CD14-positive monocyte (primary cell): ENCODE measurements around the gene KCNMA1. TPM values are rescaled to one million over a fixed set of nuclear protein-coding genes. Genes with fewer than 3 reads are reported as not detected.

Source experiments
- DNase-seq, 3 donors: peaks; one replicate each; pipeline ENCODE4 v3.0.0-alpha.2; 2011 to 2022
- H2AFZ ChIP-seq: 2 replicates; pipeline ENCODE4 v1.6.0; 2012; ENCODE audit warnings: mild to moderate bottlenecking, low read depth, low read length, inconsistent platforms; ENCODE audit not compliant: insufficient read depth, poor library complexity, severe bottlenecking
- H3K27ac ChIP-seq, 2 donors: 1 replicate in 1 of 2; 2 replicates in 1 of 2; pipeline ENCODE4 v1.5.1; 2012 to 2013; ENCODE audit warnings: low read length in 2 of 2, control low read depth in 1 of 2, inconsistent platforms in 1 of 2, low read depth in 1 of 2, mild to moderate bottlenecking in 1 of 2
- H3K27me3 ChIP-seq, 2 donors: one replicate each; pipeline versions ENCODE4 v1.6.0 to v1.6.1; 2011 to 2013; ENCODE audit warnings: low read length in 2 of 2; ENCODE audit not compliant: control insufficient read depth in 2 of 2, insufficient read depth in 2 of 2
- H3K36me3 ChIP-seq, 2 donors: replicated peaks in 1 of 2; 1 replicate in 1 of 2; 2 replicates in 1 of 2; pipeline versions ENCODE4 v1.5.1 to v1.6.1; 2012 to 2013; ENCODE audit warnings: low read length in 2 of 2, control low read depth in 1 of 2, inconsistent platforms in 1 of 2, mild to moderate bottlenecking in 1 of 2; ENCODE audit not compliant: insufficient read depth in 2 of 2, control insufficient read depth in 1 of 2
- H3K4me1 ChIP-seq, 2 donors: 1 replicate in 1 of 2; 2 replicates in 1 of 2; pipeline versions ENCODE4 v1.5.1 to v1.6.1; 2012 to 2013; ENCODE audit warnings: low read length in 2 of 2, control low read depth in 1 of 2, inconsistent platforms in 1 of 2, mild to moderate bottlenecking in 1 of 2, moderate library complexity in 1 of 2; ENCODE audit not compliant: insufficient read depth in 2 of 2, control insufficient read depth in 1 of 2
- H3K4me2 ChIP-seq: replicated peaks from 2 replicates; pipeline ENCODE3; 2012; ENCODE audit warnings: low read length, moderate library complexity, mild to moderate bottlenecking; ENCODE audit not compliant: poor library complexity, severe bottlenecking; ENCODE audit errors: extremely low read depth
- H3K4me3 ChIP-seq, 3 experiments: fragments of 200-600 bp in 1 of 3; sonication (generic) in 1 of 3; replicated peaks in 1 of 3; 1 replicate in 2 of 3; 2 replicates in 1 of 3; pipeline ENCODE4 v1.5.1; 2011 to 2013; ENCODE audit warnings: low read length in 3 of 3, mild to moderate bottlenecking in 3 of 3, control low read depth in 2 of 3, low read depth in 2 of 3, inconsistent platforms in 1 of 3, moderate library complexity in 1 of 3
- H3K79me2 ChIP-seq: 2 replicates; pipeline ENCODE4 v1.6.0; 2012; ENCODE audit warnings: mild to moderate bottlenecking, control low read depth, inconsistent platforms, low read length, moderate library complexity; ENCODE audit not compliant: insufficient read depth
- H3K9ac ChIP-seq: 2 replicates; pipeline ENCODE4 v1.6.0; 2017; ENCODE audit warnings: low read length, mild to moderate bottlenecking; ENCODE audit not compliant: insufficient read depth, poor library complexity, severe bottlenecking
- H3K9me3 ChIP-seq, 2 donors: replicated peaks in 1 of 2; 1 replicate in 1 of 2; 2 replicates in 1 of 2; pipeline versions ENCODE4 v1.5.1 to v1.6.1; 2012 to 2013; ENCODE audit warnings: low read length in 2 of 2, control low read depth in 1 of 2; ENCODE audit not compliant: control insufficient read depth in 1 of 2, insufficient read depth in 1 of 2
- H4K20me1 ChIP-seq: 2 replicates; pipeline ENCODE4 v1.6.0; 2012; ENCODE audit warnings: mild to moderate bottlenecking, low read length, control low read depth, moderate library complexity; ENCODE audit not compliant: insufficient read depth
- H3K27ac Mint-ChIP-seq, 7 donors: one replicate each; pipeline ENCODE4 v1.8.0; 2020; ENCODE audit warnings: mild to moderate bottlenecking in 7 of 7, mixed read lengths in 7 of 7, moderate library complexity in 6 of 7, inconsistent platforms in 2 of 7
- H3K27me3 Mint-ChIP-seq, 3 donors: one replicate each; pipeline ENCODE4 v1.8.0; 2021 to 2022; ENCODE audit warnings: low read depth in 3 of 3, mild to moderate bottlenecking in 3 of 3, mixed read lengths in 3 of 3, moderate library complexity in 3 of 3, inconsistent platforms in 1 of 3
- H3K36me3 Mint-ChIP-seq, 2 donors: one replicate each; pipeline ENCODE4 v1.8.0; 2020; ENCODE audit warnings: mixed read lengths in 2 of 2, inconsistent platforms in 1 of 2, mild to moderate bottlenecking in 1 of 2
- H3K4me1 Mint-ChIP-seq: one replicate; pipeline ENCODE4 v1.8.0; 2020; ENCODE audit warnings: mild to moderate bottlenecking, mixed read lengths
- H3K4me3 Mint-ChIP-seq, 2 donors: one replicate each; pipeline ENCODE4 v1.8.0; 2020; ENCODE audit warnings: mild to moderate bottlenecking in 2 of 2, mixed read lengths in 2 of 2, moderate library complexity in 1 of 2
- H3K9me3 Mint-ChIP-seq, 7 donors: one replicate each; pipeline ENCODE4 v1.8.0; 2020 to 2022; ENCODE audit warnings: mixed read lengths in 7 of 7, mild to moderate bottlenecking in 6 of 7, moderate library complexity in 6 of 7, inconsistent platforms in 2 of 7
- WGBS: methylation state at CpG from one replicate; pipeline ENCODE4 v1.1.5; 2013; ENCODE audit warnings: missing lambda C conversion rate; ENCODE audit not compliant: insufficient coverage; 5-methylcytosine and 5-hydroxymethylcytosine counted together
- intact Hi-C, 2 donors: fragments of 100-400 bp; cut with micrococcal nuclease; formaldehyde crosslinking; loops; one replicate each; pipeline versions ENCODE4 v1.15.0 to v1.15.1; 2023
- polyA plus RNA-seq, 3 donors: library from polyadenylated mRNA; depleted of rRNA in 1 of 3; unstranded in 2 of 3; stranded (reverse) in 1 of 3; fragments of 300-500 nt in 2 of 3; fragments of >200 nt in 1 of 3; fragmentation: Illumina TruSeq in 2 of 3; gene quantifications; 1 replicate in 2 of 3; 2 replicates in 1 of 3; pipeline ENCODE4 v1.2.3, GENCODE V29; 2012 to 2021
- TF ChIP-seq, protein P1 (sequence below): fragments of 200-600 bp; IDR thresholded peaks from one replicate; pipeline ENCODE4 v1.8.0; 2022; ENCODE audit warnings: antibody characterized with exemption, mild to moderate bottlenecking

KCNMA1 gene
- polyA plus RNA-seq, 3 donors, result 0.11 to 1.0 TPM; not detected in 1

DNA sequence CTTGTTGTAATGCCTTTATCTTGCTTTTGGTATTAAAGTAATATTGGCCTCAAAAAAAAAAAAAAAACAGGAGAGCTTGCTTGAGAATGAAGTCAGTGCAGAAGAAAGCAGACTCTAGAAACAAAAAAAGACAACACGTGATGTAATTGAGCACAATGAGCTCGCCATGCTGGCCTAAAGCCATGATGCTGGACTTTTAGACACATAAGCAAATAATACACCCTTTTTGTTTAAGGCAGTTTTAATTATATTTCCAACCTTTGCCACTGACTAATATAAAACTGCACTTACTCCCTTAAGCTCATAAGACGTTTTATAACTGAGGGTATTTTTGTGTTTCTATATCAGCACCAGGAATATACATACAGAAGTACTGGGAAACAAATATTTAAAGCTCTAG lies 798.3 kb downstream of the KCNMA1 start:
- H3K79me2 ChIP-seq, result no peaks in the 10 kb centered on the region
- H3K4me1 ChIP-seq, result no peaks in the 10 kb centered on the region
- no peaks in the 10 kb centered on the region for H3K9me3 ChIP-seq
- Mint-ChIP-seq H3K4me1 (no peaks in the 10 kb centered on the region), H3K4me3 (no peak overlapping the region), H3K27me3 (peaks cover 0 to 9% (median 2%) of the 10 kb centered on the region in 3 donors), H3K36me3 (no peaks in the 10 kb centered on the region), H3K27ac (no peak overlapping the region), H3K9me3 (peaks cover 2 to 13% (median 5%) of the 10 kb centered on the region in 7 donors)
- H3K4me2 ChIP-seq, result no peak overlapping the region
- 100% methylated on average over 2 of the region's 3 CpGs for WGBS
- TF ChIP-seq, protein P1, sequence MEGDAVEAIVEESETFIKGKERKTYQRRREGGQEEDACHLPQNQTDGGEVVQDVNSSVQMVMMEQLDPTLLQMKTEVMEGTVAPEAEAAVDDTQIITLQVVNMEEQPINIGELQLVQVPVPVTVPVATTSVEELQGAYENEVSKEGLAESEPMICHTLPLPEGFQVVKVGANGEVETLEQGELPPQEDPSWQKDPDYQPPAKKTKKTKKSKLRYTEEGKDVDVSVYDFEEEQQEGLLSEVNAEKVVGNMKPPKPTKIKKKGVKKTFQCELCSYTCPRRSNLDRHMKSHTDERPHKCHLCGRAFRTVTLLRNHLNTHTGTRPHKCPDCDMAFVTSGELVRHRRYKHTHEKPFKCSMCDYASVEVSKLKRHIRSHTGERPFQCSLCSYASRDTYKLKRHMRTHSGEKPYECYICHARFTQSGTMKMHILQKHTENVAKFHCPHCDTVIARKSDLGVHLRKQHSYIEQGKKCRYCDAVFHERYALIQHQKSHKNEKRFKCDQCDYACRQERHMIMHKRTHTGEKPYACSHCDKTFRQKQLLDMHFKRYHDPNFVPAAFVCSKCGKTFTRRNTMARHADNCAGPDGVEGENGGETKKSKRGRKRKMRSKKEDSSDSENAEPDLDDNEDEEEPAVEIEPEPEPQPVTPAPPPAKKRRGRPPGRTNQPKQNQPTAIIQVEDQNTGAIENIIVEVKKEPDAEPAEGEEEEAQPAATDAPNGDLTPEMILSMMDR, result no peak
- no peak overlapping the region for H3K27ac ChIP-seq
- no peak overlapping the region for H2AFZ ChIP-seq
- H3K27me3 ChIP-seq, result no peaks in the 10 kb centered on the region
- intact Hi-C loops, result no loop called here
- H3K36me3 ChIP-seq, result no peaks in the 10 kb centered on the region
- no peak for DNase-seq
- H3K4me3 ChIP-seq, result no peak overlapping the region
- H4K20me1 ChIP-seq, result no peaks in the 10 kb centered on the region
- H3K9ac ChIP-seq, result no peak overlapping the region

DNA sequence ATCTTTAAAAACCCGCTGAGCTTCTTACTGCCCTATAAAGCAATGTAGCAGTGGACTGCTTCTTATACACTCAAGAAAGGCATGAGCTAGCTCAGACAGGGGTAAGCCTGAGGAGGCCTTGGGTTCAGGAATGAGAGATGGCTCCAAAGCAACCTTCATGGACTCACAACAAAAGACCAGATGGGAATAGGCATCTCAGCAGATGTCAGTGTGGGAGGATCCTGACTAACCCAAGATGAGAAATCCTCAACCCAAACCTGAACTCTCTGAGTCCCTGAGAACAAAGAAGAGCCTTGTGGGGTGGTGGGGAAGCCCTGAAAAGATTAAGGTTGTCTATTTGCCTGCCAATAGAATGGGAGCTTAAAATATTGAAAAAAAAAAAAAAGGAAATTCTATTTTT lies 807.4 kb downstream of the KCNMA1 start:
- WGBS, result 100% methylated on average over 1 of the region's 1 CpG
- Histone ChIP-seq H3K36me3 (no peaks in the 10 kb centered on the region), H3K4me3 (no peak overlapping the region), H3K27me3 (peaks cover 0 to 2% of the 10 kb centered on the region in 2 donors), H3K27ac (no peak overlapping the region), H2AFZ (no peak overlapping the region), H3K4me2 (no peak overlapping the region), H3K4me1 (no peaks in the 10 kb centered on the region), H3K9me3 (no peaks in the 10 kb centered on the region), H3K79me2 (no peaks in the 10 kb centered on the region), H3K9ac (no peak overlapping the region), H4K20me1 (no peaks in the 10 kb centered on the region)
- no peaks in the 10 kb centered on the region for H3K4me1 Mint-ChIP-seq
- H3K36me3 Mint-ChIP-seq, result no peaks in the 10 kb centered on the region
- DNase-seq, result no peak
- H3K4me3 Mint-ChIP-seq, result no peak overlapping the region
- TF ChIP-seq, protein P1, result no peak
- H3K27ac Mint-ChIP-seq, result no peak overlapping the region
- peaks cover 0 to 4% (median 2%) of the 10 kb centered on the region in 7 donors for H3K9me3 Mint-ChIP-seq
- intact Hi-C loops, result no loop called here
- H3K27me3 Mint-ChIP-seq, result peaks cover 2 to 5% (median 3%) of the 10 kb centered on the region in 3 donors
